HEK293 (cell line): ENCODE data around the gene CRTC3.
"Not testable (repeated sequence)": the region's sequence is repeated elsewhere in the genome, so short reads cannot be mapped to it uniquely, and the experiment has no call there.

Experiments
- CTCF ChIA-PET: fragments of 350-600 bp; formaldehyde crosslinking; extraction: SDS; loops from one replicate; lab custom pipeline; 2021; ENCODE audit warnings: antibody characterized with exemption; lab: Yijun Ruan, JAX
- POLR2A ChIA-PET: fragments of 300-600 bp; formaldehyde crosslinking; extraction: SDS; loops from one replicate; lab custom pipeline; 2020; ENCODE audit warnings: antibody characterized with exemption, inconsistent platforms; lab: Yijun Ruan, JAX
- H3K27ac ChIP-seq: fragments of 200-500 bp; sonication (Bioruptor generic); 2 replicates; pipeline ENCODE4 v1.5.1; 2014; ENCODE audit warnings: low read depth, low read length, control low read depth, inconsistent platforms; ENCODE audit errors: extremely low read depth
- H3K36me3 ChIP-seq, 2 experiments: fragments of 200-500 bp in 1 of 2; sonication (Bioruptor generic) in 1 of 2; 1 replicate in 1 of 2; 2 replicates in 1 of 2; pipeline ENCODE4 v1.5.1; 2014 to 2017; ENCODE audit warnings: inconsistent platforms in 2 of 2, low read length in 2 of 2; ENCODE audit not compliant: control insufficient read depth in 2 of 2, insufficient read depth in 1 of 2
- H3K4me1 ChIP-seq: fragments of 200-500 bp; sonication (Bioruptor generic); 2 replicates; pipeline ENCODE4 v1.5.1; 2014; ENCODE audit warnings: mild to moderate bottlenecking, low read length, inconsistent platforms; ENCODE audit not compliant: control insufficient read depth, insufficient read depth
- H3K4me3 ChIP-seq: 2 replicates; pipeline ENCODE4 v1.5.1; 2011; ENCODE audit warnings: low read depth, mild to moderate bottlenecking, control low read depth, low read length, moderate library complexity
- H3K9me3 ChIP-seq: fragments of 200-500 bp; sonication (Bioruptor generic); 2 replicates; pipeline ENCODE4 v1.5.1; 2014; ENCODE audit warnings: low read depth, low read length, inconsistent platforms; ENCODE audit not compliant: control insufficient read depth, insufficient read depth
- KLF9 ChIP-seq: fragments of 450-650 bp; formaldehyde crosslinking; IDR thresholded peaks from 2 replicates; pipeline ENCODE4 v1.5.1; 2016; ENCODE audit warnings: missing biosample characterization, missing genetic modification characterization, low read depth
- ZBTB8A ChIP-seq: fragments of 450-650 bp; formaldehyde crosslinking; IDR thresholded peaks from 2 replicates; pipeline ENCODE4 v1.5.1; 2016; ENCODE audit warnings: missing biosample characterization, missing genetic modification characterization
- ZNF133 ChIP-seq: fragments of 450-650 bp; formaldehyde crosslinking; IDR thresholded peaks from 2 replicates; pipeline ENCODE4 v1.5.1; 2016; ENCODE audit warnings: missing biosample characterization, missing genetic modification characterization
- ZNF266 ChIP-seq: fragments of 450-650 bp; formaldehyde crosslinking; IDR thresholded peaks from 2 replicates; pipeline ENCODE4 v1.5.1; 2016; ENCODE audit warnings: missing biosample characterization, missing genetic modification characterization, low read depth
- ZNF335 ChIP-seq: fragments of 450-650 bp; formaldehyde crosslinking; conservative IDR thresholded peaks from 2 replicates; pipeline ENCODE4 v1.5.1; 2016; ENCODE audit warnings: missing biosample characterization, missing genetic modification characterization
- TF ChIP-seq, protein P1 (sequence below): fragments of 450-650 bp; formaldehyde crosslinking; IDR thresholded peaks from 2 replicates; pipeline ENCODE4 v1.5.1; 2017; ENCODE audit warnings: missing biosample characterization, missing genetic modification characterization

Gene CRTC3

DNA sequence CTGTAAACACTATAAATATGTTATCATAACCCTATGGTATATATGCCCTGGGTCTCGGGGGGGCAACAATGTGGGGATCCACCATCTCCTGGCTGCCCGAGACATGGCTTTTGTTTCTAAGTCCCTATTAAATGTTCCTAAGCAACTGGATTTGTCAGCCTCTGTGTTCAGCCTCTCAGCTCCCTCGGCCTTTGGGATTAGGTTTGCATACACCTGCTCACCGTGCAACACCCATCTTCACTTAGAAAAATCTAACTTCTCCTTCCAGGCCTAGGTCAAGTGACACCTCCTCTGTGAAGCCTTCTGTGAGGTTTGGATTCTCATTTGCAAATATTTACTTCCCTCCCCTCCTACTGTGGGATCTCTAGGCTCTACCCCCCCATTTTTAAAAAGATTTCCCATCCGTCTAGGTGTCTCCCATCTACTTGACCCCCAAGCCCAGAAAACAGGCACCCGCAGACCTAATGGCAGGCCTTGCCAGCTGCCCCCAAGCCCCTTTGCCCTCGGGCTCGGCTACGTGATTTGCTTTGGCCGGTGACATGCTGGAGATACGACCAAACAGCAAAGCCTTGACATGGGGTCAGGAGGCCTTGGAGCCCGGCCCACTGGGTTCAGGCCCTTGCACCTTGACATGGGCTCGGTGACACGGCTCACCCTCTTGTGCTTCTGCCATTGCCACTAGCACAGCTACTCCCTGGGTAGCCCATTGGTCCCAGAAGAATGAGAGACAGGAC lies 121.4 kb downstream of the CRTC3 start:
- TF ChIP-seq, protein P1, sequence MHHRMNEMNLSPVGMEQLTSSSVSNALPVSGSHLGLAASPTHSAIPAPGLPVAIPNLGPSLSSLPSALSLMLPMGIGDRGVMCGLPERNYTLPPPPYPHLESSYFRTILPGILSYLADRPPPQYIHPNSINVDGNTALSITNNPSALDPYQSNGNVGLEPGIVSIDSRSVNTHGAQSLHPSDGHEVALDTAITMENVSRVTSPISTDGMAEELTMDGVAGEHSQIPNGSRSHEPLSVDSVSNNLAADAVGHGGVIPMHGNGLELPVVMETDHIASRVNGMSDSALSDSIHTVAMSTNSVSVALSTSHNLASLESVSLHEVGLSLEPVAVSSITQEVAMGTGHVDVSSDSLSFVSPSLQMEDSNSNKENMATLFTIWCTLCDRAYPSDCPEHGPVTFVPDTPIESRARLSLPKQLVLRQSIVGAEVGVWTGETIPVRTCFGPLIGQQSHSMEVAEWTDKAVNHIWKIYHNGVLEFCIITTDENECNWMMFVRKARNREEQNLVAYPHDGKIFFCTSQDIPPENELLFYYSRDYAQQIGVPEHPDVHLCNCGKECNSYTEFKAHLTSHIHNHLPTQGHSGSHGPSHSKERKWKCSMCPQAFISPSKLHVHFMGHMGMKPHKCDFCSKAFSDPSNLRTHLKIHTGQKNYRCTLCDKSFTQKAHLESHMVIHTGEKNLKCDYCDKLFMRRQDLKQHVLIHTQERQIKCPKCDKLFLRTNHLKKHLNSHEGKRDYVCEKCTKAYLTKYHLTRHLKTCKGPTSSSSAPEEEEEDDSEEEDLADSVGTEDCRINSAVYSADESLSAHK = no peak
- Histone ChIP-seq H3K4me1 (no peaks in the 10 kb centered on the region), H3K9me3 (no peaks in the 10 kb centered on the region), H3K36me3 (no peaks in the 10 kb centered on the region), H3K4me3 (no peak overlapping the region), H3K27ac (no peak overlapping the region)
- ChIA-PET POLR2A (interaction anchor here (0.6 kb wide), 1 partner anchor 109 kb away, joined by 3 read pairs; no protein-coding TSS in a partner anchor), CTCF (interaction anchor here (0.6 to 3.3 kb wide), 4 partner anchors 42 to 284 kb away, joined by 3 to 22 read pairs (median 8); no protein-coding TSS in a partner anchor)

DNA sequence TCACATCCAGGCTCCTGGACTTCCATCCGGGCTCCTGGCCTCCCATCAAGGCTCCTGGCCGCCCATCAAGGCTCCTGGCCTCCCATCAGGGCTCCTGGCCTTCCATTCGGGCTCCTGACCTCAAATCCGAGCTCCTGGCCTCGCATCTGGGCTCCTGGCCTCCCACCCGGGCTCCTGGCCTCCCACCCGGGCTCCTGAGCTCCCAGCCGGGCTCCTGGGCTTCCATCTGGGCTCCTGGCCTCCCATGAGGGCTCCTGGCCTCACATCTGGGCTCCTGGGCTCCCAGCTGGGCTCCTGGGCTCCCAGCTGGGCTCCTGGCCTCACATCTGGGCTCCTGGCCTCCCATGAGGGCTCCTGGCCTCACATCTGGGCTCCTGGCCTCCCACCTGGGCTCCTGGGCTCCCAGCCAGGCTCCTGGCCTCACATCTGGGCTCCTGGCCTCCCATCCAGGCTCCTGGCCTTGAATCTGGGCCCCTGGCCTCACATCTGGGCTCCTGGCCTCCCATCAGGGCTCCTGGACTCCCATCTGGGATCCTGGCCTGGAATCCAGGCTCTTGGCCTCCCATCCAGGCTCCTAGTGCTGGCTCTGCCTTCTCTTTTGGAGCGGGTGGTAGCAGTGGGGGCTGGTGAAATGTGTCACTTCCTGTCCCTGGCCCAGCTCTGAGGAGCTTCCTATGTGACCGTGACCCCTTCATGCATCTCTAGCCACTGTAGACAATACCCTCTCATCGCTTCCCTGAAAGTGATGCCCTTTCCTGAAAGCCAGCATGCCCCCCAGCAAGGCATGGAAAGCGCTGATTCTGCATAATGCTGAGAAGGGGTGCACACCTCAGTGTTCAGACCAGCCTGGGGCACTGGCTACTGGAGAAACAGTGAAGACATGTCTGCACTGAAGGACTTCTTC lies 124.8 kb downstream of the CRTC3 start:
- Histone ChIP-seq H3K36me3 (no peaks in the 10 kb centered on the region), H3K4me3 (no peak overlapping the region), H3K9me3 (no peaks in the 10 kb centered on the region), H3K4me1 (no peaks in the 10 kb centered on the region), H3K27ac (no peak overlapping the region)
- no peak for TF ChIP-seq ZNF266
- no peak for TF ChIP-seq ZBTB8A (tag by site-specific recombination)
- TF ChIP-seq ZNF335 = no peak
- POLR2A ChIA-PET = interaction anchor here (1.2 kb wide), 1 partner anchor 214 kb away, joined by 4 read pairs; the partner anchor contains the start of gene FURIN
- CTCF ChIA-PET = interaction anchor here (0.7 to 3.3 kb wide), 6 partner anchors 11 to 278 kb away, joined by 3 to 22 read pairs (median 6); partner anchors contain the start of genes BLM and HDDC3

DNA sequence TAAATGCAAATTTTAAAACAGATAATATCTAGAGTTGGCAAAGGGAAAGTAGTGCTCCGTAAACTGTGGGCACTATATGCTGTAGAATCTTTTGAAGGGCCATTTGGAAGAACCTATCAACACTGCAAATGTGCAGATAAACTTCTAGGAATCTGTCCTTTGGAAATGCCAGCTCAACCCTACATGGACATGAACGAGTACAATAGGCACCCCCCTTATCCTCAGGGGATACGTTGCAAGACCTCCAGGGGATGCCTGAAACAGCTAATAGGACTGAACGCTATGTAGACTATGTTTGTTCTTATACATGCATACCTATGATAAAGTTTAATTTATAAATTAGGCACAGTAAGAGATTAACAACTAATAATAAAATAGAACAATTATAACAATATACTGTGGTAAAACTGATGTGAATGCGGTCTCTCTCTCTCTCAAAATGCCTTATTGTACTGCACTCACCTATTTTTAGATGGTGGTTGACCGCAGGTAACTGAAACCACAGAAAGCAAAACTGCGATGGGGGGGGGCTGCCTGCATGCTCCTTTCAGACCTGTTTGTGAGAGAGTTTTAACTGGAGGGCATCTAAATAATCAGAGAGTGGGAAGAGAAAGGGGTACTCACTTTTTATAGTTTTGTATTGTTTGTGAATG lies 127.9 kb downstream of the CRTC3 start:
- H3K27ac ChIP-seq = not testable (repeated sequence)

DNA sequence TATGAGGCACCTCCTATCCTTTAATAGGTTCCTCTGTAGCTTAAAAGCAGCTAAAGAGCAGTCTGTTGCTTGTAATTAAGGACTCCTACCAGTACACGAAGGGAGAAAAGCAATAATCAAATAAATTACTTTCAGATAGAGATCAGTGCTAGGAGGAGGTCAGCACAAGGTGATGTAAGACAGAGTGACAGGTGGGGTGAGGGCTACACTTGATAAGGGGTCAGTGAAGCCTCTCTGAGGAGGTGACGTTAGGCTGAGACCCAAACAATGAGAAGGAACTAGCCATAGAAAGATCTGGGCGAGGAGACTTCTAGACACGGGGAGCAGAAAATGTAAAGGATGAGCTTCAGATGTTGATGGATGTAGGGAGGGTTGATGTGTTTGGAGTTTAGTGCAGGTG lies 129.8 kb downstream of the CRTC3 start:
- H3K4me1 ChIP-seq = no peaks in the 10 kb centered on the region; the same call in 1 of the 2 replicates
- no peaks in the 10 kb centered on the region; a peak in 1 of 3 replicates for H3K36me3 ChIP-seq
- no peak overlapping the region for H3K4me3 ChIP-seq
- H3K27ac ChIP-seq = no peak overlapping the region
- CTCF ChIA-PET = interaction anchor here (0.6 to 1.8 kb wide), 4 partner anchors 12 to 274 kb away, joined by 3 to 8 read pairs (median 5); no protein-coding TSS in a partner anchor
- H3K9me3 ChIP-seq = no peaks in the 10 kb centered on the region
- POLR2A ChIA-PET = no interaction called here
- no peak for TF ChIP-seq KLF9 (tag by site-specific recombination)

More for the DNA sequence above, 127.9 kb downstream of the CRTC3 start:
- H3K36me3 ChIP-seq, H3K4me3 ChIP-seq: not testable (repeated sequence)
- TF ChIP-seq ZNF133 = peak; percentile 70
- TF ChIP-seq, all 188 proteins: peak for 1; not testable (repeated sequence) for 187
- CTCF ChIA-PET = interaction anchor here (1.7 to 1.8 kb wide), 2 partner anchors 10 to 229 kb away, joined by 5 to 7 read pairs; no protein-coding TSS in a partner anchor
- POLR2A ChIA-PET, H3K9me3 ChIP-seq, H3K4me1 ChIP-seq: not testable (repeated sequence)
